Epithelial cell of proximal tubule (primary cell): ENCODE results near the gene MVB12B. TPM values are rescaled to one million over a fixed set of nuclear protein-coding genes. Genes with fewer than 3 reads are reported as not detected.
A peak's percentile ranks its signal among the peaks of the same experiment; 100 is the strongest.
"Not testable (repeated sequence)": the region's sequence is repeated elsewhere in the genome, so short reads cannot be mapped to it uniquely, and the experiment has no call there.

Experiments used
- DNase-seq: peaks from one replicate; pipeline ENCODE4 v3.0.0-alpha.2; 2011; ENCODE audit warnings: low read depth
- H3K4me3 ChIP-seq: 2 replicates; pipeline ENCODE4 v1.5.1; 2011; ENCODE audit warnings: low read depth, mild to moderate bottlenecking, low read length
- total RNA-seq: library from RNA; depleted of rRNA; stranded (reverse); fragments of >200 nt; gene quantifications from 2 replicates; pipeline ENCODE4 v1.2.3, GENCODE V29; 2015
- TF ChIP-seq, protein P1 (sequence below): conservative IDR thresholded peaks from 2 replicates; pipeline ENCODE4 v1.5.1; 2012; ENCODE audit warnings: low read depth, mild to moderate bottlenecking, low read length

Gene MVB12B, protein sequence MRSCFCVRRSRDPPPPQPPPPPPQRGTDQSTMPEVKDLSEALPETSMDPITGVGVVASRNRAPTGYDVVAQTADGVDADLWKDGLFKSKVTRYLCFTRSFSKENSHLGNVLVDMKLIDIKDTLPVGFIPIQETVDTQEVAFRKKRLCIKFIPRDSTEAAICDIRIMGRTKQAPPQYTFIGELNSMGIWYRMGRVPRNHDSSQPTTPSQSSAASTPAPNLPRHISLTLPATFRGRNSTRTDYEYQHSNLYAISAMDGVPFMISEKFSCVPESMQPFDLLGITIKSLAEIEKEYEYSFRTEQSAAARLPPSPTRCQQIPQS
- total RNA-seq, result 6.1 and 8.1 TPM in 2 replicates

GRCh38 chr9:126326228-126327005 lies at the start of gene MVB12B:
TSS of gene MVB12B (plus strand) at chr9:126326829. CDS start at chr9:126326930, 101 bp downstream.
- TF ChIP-seq, protein P1, sequence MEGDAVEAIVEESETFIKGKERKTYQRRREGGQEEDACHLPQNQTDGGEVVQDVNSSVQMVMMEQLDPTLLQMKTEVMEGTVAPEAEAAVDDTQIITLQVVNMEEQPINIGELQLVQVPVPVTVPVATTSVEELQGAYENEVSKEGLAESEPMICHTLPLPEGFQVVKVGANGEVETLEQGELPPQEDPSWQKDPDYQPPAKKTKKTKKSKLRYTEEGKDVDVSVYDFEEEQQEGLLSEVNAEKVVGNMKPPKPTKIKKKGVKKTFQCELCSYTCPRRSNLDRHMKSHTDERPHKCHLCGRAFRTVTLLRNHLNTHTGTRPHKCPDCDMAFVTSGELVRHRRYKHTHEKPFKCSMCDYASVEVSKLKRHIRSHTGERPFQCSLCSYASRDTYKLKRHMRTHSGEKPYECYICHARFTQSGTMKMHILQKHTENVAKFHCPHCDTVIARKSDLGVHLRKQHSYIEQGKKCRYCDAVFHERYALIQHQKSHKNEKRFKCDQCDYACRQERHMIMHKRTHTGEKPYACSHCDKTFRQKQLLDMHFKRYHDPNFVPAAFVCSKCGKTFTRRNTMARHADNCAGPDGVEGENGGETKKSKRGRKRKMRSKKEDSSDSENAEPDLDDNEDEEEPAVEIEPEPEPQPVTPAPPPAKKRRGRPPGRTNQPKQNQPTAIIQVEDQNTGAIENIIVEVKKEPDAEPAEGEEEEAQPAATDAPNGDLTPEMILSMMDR, result no peak
- no peak for DNase-seq
- peak within 1 kb of the TSS; percentile 50 for H3K4me3 ChIP-seq

DNA sequence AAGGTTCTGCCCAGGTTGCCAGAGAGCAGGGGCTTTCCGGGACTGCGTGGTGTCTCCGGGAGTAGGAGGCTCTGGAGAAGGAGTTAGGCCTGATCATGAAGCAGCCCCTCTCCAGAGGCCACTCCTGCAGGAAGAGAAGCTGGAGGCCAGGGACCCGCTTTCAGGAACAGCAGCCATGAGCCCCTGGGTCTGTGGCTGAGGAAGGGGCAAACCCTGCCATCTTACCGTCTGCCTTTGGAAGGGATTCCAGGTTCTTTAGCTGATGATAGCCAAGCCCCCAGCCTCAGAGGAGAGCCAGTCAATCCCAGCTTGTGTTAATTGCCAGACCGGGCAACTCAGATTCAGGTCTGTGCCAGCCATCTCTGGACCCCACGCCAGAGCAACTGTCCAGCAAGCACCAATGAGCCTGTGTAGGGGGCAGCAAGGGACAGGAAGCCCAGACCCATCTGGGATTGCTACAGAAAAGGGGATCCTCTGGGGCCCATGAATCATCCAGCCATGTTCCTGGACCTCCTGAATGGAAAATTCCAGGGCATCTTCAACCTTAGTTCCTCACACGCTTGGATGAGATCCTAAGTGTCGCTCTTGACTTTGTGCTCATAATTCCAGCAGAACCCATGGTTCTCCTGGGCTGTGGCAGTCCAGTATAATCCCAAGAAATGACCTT lies 42.7 kb upstream of the MVB12B start:
- TF ChIP-seq, protein P1, result no peak
- no peak for DNase-seq
- no peak overlapping the region for H3K4me3 ChIP-seq

GRCh38 chr9:126285652-126286051 lies 41.0 kb upstream of the MVB12B start:
- H3K4me3 ChIP-seq, DNase-seq: not testable (repeated sequence)

DNA sequence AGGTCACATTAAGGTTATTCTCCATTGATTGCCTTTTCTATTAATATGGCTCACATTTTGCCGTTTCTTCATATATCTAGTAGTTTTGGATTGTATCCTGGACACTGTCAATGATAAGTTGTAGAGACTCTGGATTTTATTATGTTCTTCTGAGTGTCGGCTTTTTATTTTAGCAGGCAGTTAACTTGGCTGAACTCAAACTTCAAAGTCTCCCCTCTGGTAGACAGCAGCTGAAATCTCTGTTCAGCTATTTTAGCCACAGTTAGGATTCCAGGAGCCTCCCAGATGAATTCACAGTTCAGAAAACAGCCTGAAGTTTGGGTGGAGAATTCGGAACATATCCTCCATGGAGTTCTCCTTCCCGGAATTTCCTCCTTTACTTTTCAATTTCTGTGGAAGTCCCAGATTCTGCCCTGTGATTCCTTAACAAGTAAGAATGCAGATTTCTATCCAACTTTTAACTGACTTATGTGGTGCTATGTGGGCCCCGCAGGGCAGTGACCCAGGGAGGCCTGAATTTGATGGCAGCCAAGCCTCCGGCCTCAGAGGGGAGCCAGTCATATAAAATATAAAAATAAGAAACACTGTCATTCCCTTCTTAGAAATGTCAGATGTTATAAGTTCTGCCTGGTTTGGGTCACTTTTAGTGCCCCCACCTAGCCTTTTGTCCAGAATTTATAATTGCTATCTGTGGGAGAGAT lies 39.3 kb upstream of the MVB12B start:
- H3K4me3 ChIP-seq, result no peak overlapping the region
- TF ChIP-seq, protein P1, result no peak
- no peak for DNase-seq

DNA sequence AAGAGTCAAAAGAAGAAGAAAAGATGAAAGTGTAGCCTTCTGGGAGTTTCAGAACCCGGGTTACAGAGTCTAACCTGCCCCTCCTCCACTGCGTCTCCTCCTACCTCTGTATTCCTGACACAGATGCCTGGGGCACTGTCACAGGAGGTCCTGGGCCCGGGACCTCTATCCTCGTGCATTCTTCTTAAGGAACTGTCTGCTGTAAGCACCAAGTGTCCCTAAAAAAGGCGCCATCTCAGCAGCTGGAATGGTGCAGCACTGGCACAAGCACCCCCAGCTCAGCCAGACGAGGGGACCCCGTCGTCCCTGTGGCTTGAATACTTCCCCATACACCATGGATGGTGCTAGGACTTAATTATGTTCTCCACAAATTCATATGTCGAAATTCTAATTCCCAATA lies 35.8 kb upstream of the MVB12B start:
- H3K4me3 ChIP-seq, result no peak overlapping the region
- TF ChIP-seq, protein P1, result no peak
- no peak for DNase-seq

- TF ChIP-seq, protein P1, result no peak
- DNase-seq, result no peak
- no peak overlapping the region for H3K4me3 ChIP-seq
These were observed 34.7 kb upstream of the MVB12B start for GRCh38 chr9:126291925-126292324.
